Sigmoid colon (tissue), 7 donors: ENCODE results near the gene PPM1E. TPM values are rescaled to one million over a fixed set of nuclear protein-coding genes. Genes with fewer than 3 reads are reported as not detected.
"Not testable (repeated sequence)": the region's sequence is repeated elsewhere in the genome, so short reads cannot be mapped to it uniquely, and the experiment has no call there.

Experiments
- DNase-seq: peaks from one replicate; pipeline ENCODE4 v3.0.0-alpha.2; 2019
- H3K27ac ChIP-seq, 4 donors: fragments of 200-600 bp; sonication (generic); one replicate each; pipeline ENCODE4 v1.5.1; 2016 to 2019; ENCODE audit warnings: mild to moderate bottlenecking in 1 of 4
- H3K27me3 ChIP-seq, 3 donors: fragments of 200-600 bp; sonication (generic); one replicate each; pipeline ENCODE4 v1.5.1; 2019; ENCODE audit warnings: mild to moderate bottlenecking in 1 of 3
- H3K36me3 ChIP-seq, 4 donors: fragments of 200-600 bp; sonication (generic); one replicate each; pipeline ENCODE4 v1.5.1; 2016 to 2019
- H3K4me1 ChIP-seq, 4 donors: fragments of 200-600 bp; sonication (generic); one replicate each; pipeline ENCODE4 v1.5.1; 2017 to 2019
- H3K4me3 ChIP-seq, 4 donors: fragments of 200-600 bp; sonication (generic); one replicate each; pipeline ENCODE4 v1.5.1; 2017 to 2019; ENCODE audit warnings: mild to moderate bottlenecking in 2 of 4, moderate library complexity in 1 of 4
- H3K9me3 ChIP-seq, 4 donors: fragments of 200-600 bp in 3 of 4; sonication (generic) in 3 of 4; one replicate each; pipeline versions ENCODE4 v1.5.1 to v1.6.1; 2013 to 2019
- EP300 ChIP-seq, 4 donors: sonication (generic); formaldehyde crosslinking; IDR thresholded peaks; one replicate each; pipeline ENCODE4 v1.6.1; 2017; ENCODE audit warnings: antibody characterized with exemption in 4 of 4
- POLR2A ChIP-seq, 2 donors: fragments of 450-650 bp; IDR thresholded peaks; one replicate each; pipeline ENCODE4 v1.6.1; 2016; ENCODE audit warnings: antibody characterized with exemption in 2 of 2, mild to moderate bottlenecking in 2 of 2, moderate library complexity in 2 of 2
- POLR2AphosphoS5 ChIP-seq, 4 donors: sonication (generic); formaldehyde crosslinking; IDR thresholded peaks; one replicate each; pipeline ENCODE4 v1.6.1; 2017; ENCODE audit warnings: antibody characterized with exemption in 4 of 4
- WGBS, 2 donors: extraction: QIAGEN DNeasy Blood & Tissue Kit; methylation state at CpG; one replicate each; pipeline ENCODE4 v1.1.7; 2013; 5-methylcytosine and 5-hydroxymethylcytosine counted together
- intact Hi-C: fragments of 100-400 bp; cut with DNase I; formaldehyde crosslinking; loops from one replicate; pipeline ENCODE4 v1.15.1; 2023
- polyA plus RNA-seq, 3 donors: library from polyadenylated mRNA; stranded (reverse); fragments of 200-250 nt; gene quantifications; one replicate each; pipeline ENCODE4 v1.2.3, GENCODE V29; 2013
- total RNA-seq, 4 donors: library from RNA; depleted of rRNA; stranded (reverse); fragments of >200 nt; gene quantifications; one replicate each; pipeline ENCODE4 v1.1.0, GENCODE V29; 2016
- TF ChIP-seq, protein P1 (sequence below), 4 experiments: fragments of 450-650 bp in 3 of 4; fragments of 200-600 bp in 1 of 4; IDR thresholded peaks; one replicate each; pipeline ENCODE4 v1.5.1; 2016 to 2019; ENCODE audit warnings: antibody characterized with exemption in 4 of 4, mild to moderate bottlenecking in 3 of 4, moderate library complexity in 2 of 4
- donor health status: healthy with polysubstance abuse.
- donor health status: Bipolar disorder and iron deficiency.
- donor health status: healthy.

PPM1E gene
- total and polyA plus RNA-seq, 7 donors = 0.16 to 0.55 (median 0.36) TPM; not detected in 2

DNA sequence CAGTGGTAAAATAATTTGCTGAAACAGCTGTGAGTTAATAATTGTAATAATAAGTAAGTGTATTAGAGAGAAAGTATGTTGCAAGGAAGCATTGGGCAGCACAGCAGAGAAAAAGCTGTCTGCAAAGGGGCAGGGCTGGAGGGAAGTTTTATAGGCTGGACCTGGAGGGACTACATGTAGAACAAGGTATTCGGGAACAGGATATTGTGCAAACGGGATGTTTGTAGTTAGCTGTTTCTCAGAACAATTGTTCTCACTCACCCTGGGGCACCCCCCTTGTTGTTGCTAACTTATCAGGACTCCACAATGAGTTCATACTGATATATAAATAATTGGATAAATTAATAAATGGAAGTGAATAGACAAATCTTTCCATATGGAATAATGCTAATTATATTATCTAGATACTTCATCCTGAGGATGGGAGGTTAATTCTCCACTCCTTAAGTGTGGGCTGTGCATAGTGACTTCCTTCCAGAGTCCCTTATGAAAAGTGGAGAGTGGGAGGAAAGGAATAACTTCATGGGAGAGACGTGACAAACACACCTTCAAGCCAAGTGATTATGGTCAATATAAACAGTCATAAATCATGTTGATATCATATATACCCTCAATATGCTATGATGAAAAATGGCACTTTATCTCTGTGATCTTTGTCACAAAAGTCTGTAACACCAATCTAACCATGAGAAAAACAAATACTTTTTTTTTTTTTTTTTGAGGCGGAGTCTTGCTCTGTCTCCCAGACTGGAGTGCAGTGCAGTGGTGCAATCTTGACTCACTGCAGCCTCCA is 85.4 kb downstream of the PPM1E start:
- H3K4me1 ChIP-seq = no peaks in the 10 kb centered on the region
- H3K27me3 ChIP-seq = no peaks in the 10 kb centered on the region
- no peak overlapping the region for H3K27ac ChIP-seq
- intact Hi-C loops = no loop called here
- no peaks in the 10 kb centered on the region for H3K36me3 ChIP-seq
- no peaks in the 10 kb centered on the region for H3K9me3 ChIP-seq
- WGBS, 2 donors = 13 to 58% methylated on average over 4 of the region's 4 CpGs
- no peak for DNase-seq
- H3K4me3 ChIP-seq = no peak overlapping the region
- TF ChIP-seq EP300 (IDR thresholded peaks at IDR 0.05) = no peak
- TF ChIP-seq, protein P1, sequence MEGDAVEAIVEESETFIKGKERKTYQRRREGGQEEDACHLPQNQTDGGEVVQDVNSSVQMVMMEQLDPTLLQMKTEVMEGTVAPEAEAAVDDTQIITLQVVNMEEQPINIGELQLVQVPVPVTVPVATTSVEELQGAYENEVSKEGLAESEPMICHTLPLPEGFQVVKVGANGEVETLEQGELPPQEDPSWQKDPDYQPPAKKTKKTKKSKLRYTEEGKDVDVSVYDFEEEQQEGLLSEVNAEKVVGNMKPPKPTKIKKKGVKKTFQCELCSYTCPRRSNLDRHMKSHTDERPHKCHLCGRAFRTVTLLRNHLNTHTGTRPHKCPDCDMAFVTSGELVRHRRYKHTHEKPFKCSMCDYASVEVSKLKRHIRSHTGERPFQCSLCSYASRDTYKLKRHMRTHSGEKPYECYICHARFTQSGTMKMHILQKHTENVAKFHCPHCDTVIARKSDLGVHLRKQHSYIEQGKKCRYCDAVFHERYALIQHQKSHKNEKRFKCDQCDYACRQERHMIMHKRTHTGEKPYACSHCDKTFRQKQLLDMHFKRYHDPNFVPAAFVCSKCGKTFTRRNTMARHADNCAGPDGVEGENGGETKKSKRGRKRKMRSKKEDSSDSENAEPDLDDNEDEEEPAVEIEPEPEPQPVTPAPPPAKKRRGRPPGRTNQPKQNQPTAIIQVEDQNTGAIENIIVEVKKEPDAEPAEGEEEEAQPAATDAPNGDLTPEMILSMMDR (IDR thresholded peaks at IDR 0.05) = no peak

DNA sequence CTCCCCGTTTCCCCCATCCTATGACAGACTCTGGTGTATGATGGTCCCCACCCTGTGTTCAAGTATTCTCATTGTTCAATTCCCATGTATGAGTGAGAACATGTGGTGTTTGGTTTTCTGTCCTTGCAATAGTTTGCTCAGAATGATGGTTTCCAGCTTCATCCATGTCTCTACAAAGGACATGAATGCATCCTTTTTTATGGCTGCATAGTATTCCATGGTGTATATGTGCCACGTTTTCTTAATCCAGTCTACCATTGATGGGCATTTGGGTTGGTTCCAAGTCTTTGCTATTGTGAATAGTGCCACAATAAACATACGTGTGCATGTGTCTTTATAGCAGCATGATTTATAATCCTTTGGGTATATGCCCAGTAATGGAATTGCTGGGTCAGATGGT is 90.8 kb downstream of the PPM1E start:
- H3K9me3 ChIP-seq, H3K27ac ChIP-seq, DNase-seq, intact Hi-C loops, H3K4me3 ChIP-seq, H3K4me1 ChIP-seq, H3K36me3 ChIP-seq, H3K27me3 ChIP-seq: not testable (repeated sequence)
- WGBS, 2 donors = 35 to 80% methylated on average over 3 of the region's 3 CpGs

GRCh38 chr17:58850106-58850505 is 94.5 kb downstream of the PPM1E start:
- H3K4me3 ChIP-seq, H3K27me3 ChIP-seq, H3K9me3 ChIP-seq, H3K4me1 ChIP-seq, intact Hi-C loops, DNase-seq, H3K36me3 ChIP-seq, H3K27ac ChIP-seq: not testable (repeated sequence)
- WGBS, 2 donors = 96 to 98% methylated on average over 2 of the region's 2 CpGs

DNA sequence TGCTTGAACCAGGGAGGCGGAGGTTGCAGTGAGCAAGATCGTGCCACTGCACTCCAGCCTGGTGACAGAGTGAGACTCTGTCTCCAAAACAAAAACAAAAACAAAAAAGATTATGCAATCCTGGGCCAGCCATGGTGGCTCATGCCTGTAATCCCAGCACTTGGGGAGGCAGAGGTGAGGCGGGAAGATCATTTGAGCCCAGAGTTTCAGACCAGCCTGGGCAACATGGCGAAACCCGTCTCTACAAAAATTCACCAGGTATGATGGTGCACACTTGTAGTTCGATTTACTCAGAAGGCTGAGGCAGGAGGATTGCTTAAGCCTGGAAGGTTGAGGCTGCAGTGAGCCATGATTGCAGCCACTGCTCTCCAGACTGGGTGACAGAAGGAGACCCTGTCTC is 109.6 kb downstream of the PPM1E start:
- TF ChIP-seq POLR2AphosphoS5 (IDR thresholded peaks at IDR 0.05) = no peak
- no peak for TF ChIP-seq EP300 (IDR thresholded peaks at IDR 0.05)
- TF ChIP-seq, protein P1 (IDR thresholded peaks at IDR 0.05) = no peak
- DNase-seq = no peak
- no peaks in the 10 kb centered on the region for H3K27me3 ChIP-seq
- no peaks in the 10 kb centered on the region for H3K4me1 ChIP-seq
- H3K4me3 ChIP-seq = no peak overlapping the region
- H3K9me3 ChIP-seq = no peaks in the 10 kb centered on the region
- WGBS, 2 donors = 89 to 92% methylated on average over 6 of the region's 6 CpGs
- intact Hi-C loops = no loop called here
- no peak overlapping the region for H3K27ac ChIP-seq
- no peaks in the 10 kb centered on the region for H3K36me3 ChIP-seq

GRCh38 chr17:58870747-58871146 is 115.1 kb downstream of the PPM1E start:
- DNase-seq = no peak
- TF ChIP-seq EP300 (IDR thresholded peaks at IDR 0.05) (no peak), POLR2A (IDR thresholded peaks at IDR 0.05) (no peak), POLR2AphosphoS5 (IDR thresholded peaks at IDR 0.05) (no peak)
- TF ChIP-seq, protein P1 (IDR thresholded peaks at IDR 0.05) = no peak
- Histone ChIP-seq H3K27me3 (no peaks in the 10 kb centered on the region), H3K4me1 (no peaks in the 10 kb centered on the region), H3K27ac (no peak overlapping the region), H3K9me3 (no peaks in the 10 kb centered on the region), H3K4me3 (no peak overlapping the region), H3K36me3 (no peaks in the 10 kb centered on the region)
- intact Hi-C loops = no loop called here
- WGBS, 2 donors = 72 to 86% methylated on average over 4 of the region's 4 CpGs

DNA sequence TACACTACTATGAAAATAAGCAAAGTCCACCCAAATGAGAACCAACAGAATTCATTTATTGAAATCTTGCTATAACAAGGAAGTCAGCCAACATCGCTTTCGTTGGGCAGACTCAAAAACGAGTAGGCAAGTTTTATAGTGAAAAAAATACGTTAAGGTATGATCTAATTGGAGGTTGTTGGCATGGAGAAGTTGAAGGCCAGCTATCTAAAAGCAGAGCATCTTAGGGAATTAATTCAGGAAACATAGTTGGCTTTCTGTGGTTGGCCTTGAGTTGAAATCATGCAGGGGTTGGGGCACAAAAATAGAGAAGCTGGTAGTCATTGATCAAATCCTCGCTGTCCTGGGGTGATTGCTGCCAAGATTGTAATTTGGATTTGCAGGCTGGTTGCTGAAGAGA is 118.3 kb downstream of the PPM1E start:
- Histone ChIP-seq H3K9me3 (no peaks in the 10 kb centered on the region), H3K27me3 (no peaks in the 10 kb centered on the region), H3K4me1 (no peaks in the 10 kb centered on the region), H3K27ac (no peak overlapping the region), H3K36me3 (no peaks in the 10 kb centered on the region), H3K4me3 (no peak overlapping the region)
- WGBS, 2 donors = 74 to 77% methylated on average over 5 of the region's 5 CpGs
- TF ChIP-seq POLR2AphosphoS5 (IDR thresholded peaks at IDR 0.05) = no peak
- TF ChIP-seq POLR2A (IDR thresholded peaks at IDR 0.05) = no peak
- no peak for TF ChIP-seq EP300 (IDR thresholded peaks at IDR 0.05)
- TF ChIP-seq, protein P1 (IDR thresholded peaks at IDR 0.05) = no peak
- DNase-seq = no peak
- intact Hi-C loops = no loop called here
